GM18909 (cell line): ENCODE data around the gene SNX30.
A peak's percentile ranks its signal among the peaks of the same experiment; 100 is the strongest.

Source experiments
- ATAC-seq: cut with Tn5 transposase; IDR thresholded peaks from one replicate; pipeline ENCODE4 v1.9.1; 2021; ENCODE audit warnings: mild to moderate bottlenecking; ENCODE audit not compliant: unreplicated experiment, poor library complexity

Gene SNX30

GRCh38 chr9:112777914-112778313, 27.4 kb downstream of the SNX30 start:
- no peak for ATAC-seq

- ATAC-seq, result no peak
These were observed 30.0 kb downstream of the SNX30 start for GRCh38 chr9:112780450-112781036.

GRCh38 chr9:112782218-112782617, 31.7 kb downstream of the SNX30 start:
- no peak for ATAC-seq

- ATAC-seq, result no peak
These were observed 33.0 kb downstream of the SNX30 start for GRCh38 chr9:112783551-112783954.

- no peak for ATAC-seq
These were observed 33.6 kb downstream of the SNX30 start for GRCh38 chr9:112784020-112784785.

- no peak for ATAC-seq
These were observed 35.4 kb downstream of the SNX30 start for GRCh38 chr9:112785986-112786385.

- no peak for ATAC-seq
These were observed 36.4 kb downstream of the SNX30 start for GRCh38 chr9:112786829-112787520.

- no peak for ATAC-seq
These were observed 37.4 kb downstream of the SNX30 start for GRCh38 chr9:112787978-112788377.

- ATAC-seq, result no peak
These were observed 38.9 kb downstream of the SNX30 start for GRCh38 chr9:112789473-112789872.

GRCh38 chr9:112789891-112790774, 39.6 kb downstream of the SNX30 start:
- no peak for ATAC-seq

GRCh38 chr9:112792670-112793069, 42.1 kb downstream of the SNX30 start:
- no peak for ATAC-seq

- ATAC-seq, result no peak
These were observed 42.8 kb downstream of the SNX30 start for GRCh38 chr9:112793213-112793810.

GRCh38 chr9:112794731-112795130, 44.2 kb downstream of the SNX30 start:
- no peak for ATAC-seq

GRCh38 chr9:112795921-112796320, 45.4 kb downstream of the SNX30 start:
- no peak for ATAC-seq

- ATAC-seq, result no peak
These were observed 45.9 kb downstream of the SNX30 start for GRCh38 chr9:112796485-112796884.

- peak; percentile 99 for ATAC-seq
These were observed 58.8 kb downstream of the SNX30 start for GRCh38 chr9:112809351-112809848.

GRCh38 chr9:112809906-112810305, 59.3 kb downstream of the SNX30 start:
- no peak for ATAC-seq

- no peak for ATAC-seq
These were observed 60.3 kb downstream of the SNX30 start for GRCh38 chr9:112810696-112811490.

GRCh38 chr9:112811518-112811917, 61.0 kb downstream of the SNX30 start:
- ATAC-seq, result no peak
